ENCODE measurements around the gene GLMP.

DNA sequence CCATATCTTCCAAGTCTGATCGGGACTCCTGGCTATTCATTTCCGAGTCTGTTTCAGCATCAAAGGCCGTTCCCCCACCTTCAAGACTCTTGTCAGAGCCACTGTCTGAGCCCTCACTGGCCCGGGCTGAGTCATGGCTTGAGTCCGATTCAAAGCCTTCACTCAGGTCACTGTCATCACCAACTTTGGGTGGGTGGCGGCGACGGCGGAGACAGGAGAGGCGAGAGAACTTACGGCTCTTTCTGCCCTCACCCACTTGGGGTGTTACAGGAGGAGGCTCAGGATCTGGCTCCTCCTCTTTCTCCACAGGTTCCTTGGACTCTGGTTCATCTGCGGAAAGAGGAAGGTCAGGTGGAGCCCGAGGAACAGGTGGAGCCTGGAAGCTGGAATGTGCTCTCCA is 29.4 kb downstream of the GLMP start:
- TF ChIP-seq, protein P1, sequence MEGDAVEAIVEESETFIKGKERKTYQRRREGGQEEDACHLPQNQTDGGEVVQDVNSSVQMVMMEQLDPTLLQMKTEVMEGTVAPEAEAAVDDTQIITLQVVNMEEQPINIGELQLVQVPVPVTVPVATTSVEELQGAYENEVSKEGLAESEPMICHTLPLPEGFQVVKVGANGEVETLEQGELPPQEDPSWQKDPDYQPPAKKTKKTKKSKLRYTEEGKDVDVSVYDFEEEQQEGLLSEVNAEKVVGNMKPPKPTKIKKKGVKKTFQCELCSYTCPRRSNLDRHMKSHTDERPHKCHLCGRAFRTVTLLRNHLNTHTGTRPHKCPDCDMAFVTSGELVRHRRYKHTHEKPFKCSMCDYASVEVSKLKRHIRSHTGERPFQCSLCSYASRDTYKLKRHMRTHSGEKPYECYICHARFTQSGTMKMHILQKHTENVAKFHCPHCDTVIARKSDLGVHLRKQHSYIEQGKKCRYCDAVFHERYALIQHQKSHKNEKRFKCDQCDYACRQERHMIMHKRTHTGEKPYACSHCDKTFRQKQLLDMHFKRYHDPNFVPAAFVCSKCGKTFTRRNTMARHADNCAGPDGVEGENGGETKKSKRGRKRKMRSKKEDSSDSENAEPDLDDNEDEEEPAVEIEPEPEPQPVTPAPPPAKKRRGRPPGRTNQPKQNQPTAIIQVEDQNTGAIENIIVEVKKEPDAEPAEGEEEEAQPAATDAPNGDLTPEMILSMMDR (IDR thresholded peaks at IDR 0.05), result no peak
- TF ChIP-seq POLR2A (IDR thresholded peaks at IDR 0.05), result no peak
